OCI-LY7 (cell line): ENCODE data around the gene EHF. TPM values are rescaled to one million over a fixed set of nuclear protein-coding genes. Genes with fewer than 3 reads are reported as not detected.

Experiments
- BruUV-seq: library from RNA; stranded (reverse); fragments of 400-500 nt; replicated peaks from 2 replicates; lab custom pipeline; 2021; lab: Mats Ljungman, UMichigan
- CTCF ChIA-PET: fragments of 300-600 bp; sonication (Branson Sonifier 250); formaldehyde crosslinking; loops from one replicate; lab custom pipeline; 2022; ENCODE audit warnings: antibody characterized with exemption; ENCODE audit not compliant: unreplicated experiment; lab: Charles Lee
- POLR2A ChIA-PET: fragments of 300-600 bp; sonication (Branson Sonifier 250); formaldehyde crosslinking; loops from one replicate; lab custom pipeline; 2022; ENCODE audit warnings: antibody characterized with exemption; lab: Charles Lee
- DNase-seq: peaks from one replicate; pipeline ENCODE4 v3.0.0-alpha.2; 2015; ENCODE audit warnings: low spot score
- H2AFZ ChIP-seq: fragments of 200-600 bp; sonication (generic), shearing (Covaris generic); 2 replicates; pipeline ENCODE4 v1.6.1; 2014; ENCODE audit warnings: mild to moderate bottlenecking, antibody characterized with exemption, low read length, moderate library complexity
- H3K27ac ChIP-seq: fragments of 200-600 bp; sonication (generic); 2 replicates; pipeline ENCODE4 v1.5.1; 2014; ENCODE audit warnings: mixed run types, low read depth, mild to moderate bottlenecking, moderate library complexity, low read length, inconsistent platforms; ENCODE audit not compliant: poor library complexity, severe bottlenecking
- H3K36me3 ChIP-seq: fragments of 200-600 bp; sonication (generic); 2 replicates; pipeline ENCODE4 v1.6.1; 2014; ENCODE audit warnings: mild to moderate bottlenecking, antibody characterized with exemption, low read length, moderate library complexity, mixed read lengths; ENCODE audit not compliant: insufficient read depth
- H3K4me1 ChIP-seq: fragments of 200-600 bp; sonication (generic); 2 replicates; pipeline ENCODE4 v1.5.1; 2014; ENCODE audit warnings: mild to moderate bottlenecking, low read length; ENCODE audit not compliant: insufficient read depth, poor library complexity, severe bottlenecking
- H3K4me2 ChIP-seq: fragments of 200-600 bp; sonication (generic); 2 replicates; pipeline ENCODE4 v1.6.1; 2014; ENCODE audit warnings: mild to moderate bottlenecking, low read length
- H3K4me3 ChIP-seq: fragments of 200-600 bp; sonication (generic); 2 replicates; pipeline ENCODE4 v1.5.1; 2014; ENCODE audit warnings: mild to moderate bottlenecking, low read depth, low read length; ENCODE audit not compliant: poor library complexity, severe bottlenecking
- H3K79me2 ChIP-seq: fragments of 200-600 bp; sonication (generic); 2 replicates; pipeline ENCODE4 v1.6.1; 2016; ENCODE audit warnings: low read depth, mild to moderate bottlenecking, low read length, moderate library complexity, mixed read lengths; ENCODE audit not compliant: insufficient read depth
- H3K9me2 ChIP-seq: fragments of 200-600 bp; sonication (generic); 2 replicates; pipeline ENCODE4 v1.6.1; 2016; ENCODE audit warnings: mild to moderate bottlenecking, low read length, mixed read lengths; ENCODE audit not compliant: insufficient read depth
- H3K9me3 ChIP-seq: fragments of 200-600 bp; sonication (generic); 2 replicates; pipeline ENCODE4 v1.6.1; 2014; ENCODE audit warnings: mild to moderate bottlenecking, mixed run types, low read length, mixed read lengths
- H4K20me1 ChIP-seq: fragments of 200-600 bp; sonication (generic); 2 replicates; pipeline ENCODE4 v1.6.1; 2014; ENCODE audit warnings: mild to moderate bottlenecking, antibody characterized with exemption, low read length, moderate library complexity, mixed read lengths; ENCODE audit not compliant: insufficient read depth
- CTCF ChIP-seq: fragments of 200-600 bp; sonication (generic); conservative IDR thresholded peaks from 2 replicates; pipeline ENCODE4 v1.5.1; 2014; ENCODE audit warnings: mild to moderate bottlenecking, antibody characterized with exemption, low read length, moderate library complexity, mixed read lengths
- EZH2phosphoT487 ChIP-seq: fragments of 200-600 bp; sonication (generic); IDR thresholded peaks from 2 replicates; pipeline ENCODE4 v1.6.1; 2018; ENCODE audit warnings: low read depth, borderline replicate concordance, mild to moderate bottlenecking, mixed run types, antibody characterized with exemption, low read length, moderate library complexity, mixed read lengths
- intact Hi-C: fragments of 100-400 bp; cut with micrococcal nuclease; formaldehyde crosslinking; loops from one replicate; pipeline ENCODE4 v1.10.0; 2022; ENCODE audit not compliant: unreplicated experiment
- total RNA-seq, 2 experiments: library from RNA; depleted of rRNA in 1 of 2; stranded (reverse); fragments of >200 nt in 1 of 2; shearing (Covaris generic) in 1 of 2; gene quantifications; 2 replicates each; pipeline ENCODE4 v1.2.3, GENCODE V29; 2014 to 2022

EHF gene
- total RNA-seq, 2 experiments from 2014 or later: not detected

DNA sequence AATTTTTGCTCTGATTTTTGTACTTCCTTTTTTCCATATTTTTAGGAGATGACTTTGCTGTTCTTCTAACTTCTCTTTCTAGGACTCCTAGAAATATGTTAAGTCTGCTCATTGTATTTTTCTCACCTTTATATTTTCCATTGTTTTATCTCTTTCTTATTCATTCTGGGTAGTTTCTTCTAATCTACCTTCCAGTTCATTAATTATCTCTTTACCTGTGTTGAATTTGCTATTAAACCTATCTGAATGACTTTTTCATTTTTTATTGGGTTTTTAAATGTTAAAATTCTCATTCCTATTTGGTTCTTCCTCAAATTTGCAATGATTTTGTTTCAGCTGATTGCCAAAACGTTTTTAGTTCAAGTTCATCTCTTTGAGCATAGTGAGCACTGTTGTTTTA lies 27.8 kb upstream of the EHF start:
- no peaks in the 10 kb centered on the region for H3K9me2 ChIP-seq
- no peaks in the 10 kb centered on the region for H3K36me3 ChIP-seq
- CTCF ChIA-PET: no interaction called here
- H3K4me2 ChIP-seq: no peak overlapping the region
- BruUV-seq: no TSS peak
- TF ChIP-seq EZH2phosphoT487 (no peak), CTCF (no peak)
- no peaks in the 10 kb centered on the region for H4K20me1 ChIP-seq
- H2AFZ ChIP-seq: no peak overlapping the region
- H3K79me2 ChIP-seq: no peaks in the 10 kb centered on the region
- DNase-seq: no peak
- no peak overlapping the region for H3K27ac ChIP-seq
- no peaks in the 10 kb centered on the region for H3K9me3 ChIP-seq
- POLR2A ChIA-PET: no interaction called here
- no peak overlapping the region for H3K4me3 ChIP-seq
- H3K4me1 ChIP-seq: no peaks in the 10 kb centered on the region
- intact Hi-C loops: no loop called here

DNA sequence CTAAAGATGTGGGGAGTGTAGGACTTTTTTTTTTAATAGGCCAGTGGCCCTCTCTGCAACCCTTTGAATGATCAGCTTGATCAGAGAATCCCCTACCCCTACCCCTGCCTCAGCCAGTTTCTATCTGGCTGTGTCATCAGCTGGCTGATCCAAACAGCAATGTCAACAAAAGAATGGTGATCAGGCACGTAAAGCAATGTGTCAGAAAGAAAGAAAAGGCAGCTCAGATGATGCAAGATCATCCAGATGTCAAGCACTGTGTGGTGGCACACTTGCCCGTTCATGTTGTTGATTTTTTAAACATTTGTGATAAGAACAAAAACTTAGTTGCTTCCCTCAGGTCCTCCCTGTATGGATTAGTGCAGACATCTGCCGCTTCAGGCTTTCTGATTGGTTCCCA lies 26.3 kb upstream of the EHF start:
- TF ChIP-seq EZH2phosphoT487 (no peak), CTCF (no peak)
- Histone ChIP-seq H3K4me2 (no peak overlapping the region), H3K4me3 (no peak overlapping the region), H3K79me2 (no peaks in the 10 kb centered on the region), H2AFZ (no peak overlapping the region), H4K20me1 (no peaks in the 10 kb centered on the region), H3K9me2 (no peaks in the 10 kb centered on the region), H3K36me3 (no peaks in the 10 kb centered on the region), H3K4me1 (no peaks in the 10 kb centered on the region), H3K27ac (no peak overlapping the region), H3K9me3 (no peaks in the 10 kb centered on the region)
- ChIA-PET CTCF (no interaction called here), POLR2A (interaction anchor here (1.4 kb wide), 1 partner anchor 12 kb away, joined by 3 read pairs; no protein-coding TSS in a partner anchor)
- no TSS peak for BruUV-seq
- intact Hi-C loops: no loop called here
- DNase-seq: no peak

DNA sequence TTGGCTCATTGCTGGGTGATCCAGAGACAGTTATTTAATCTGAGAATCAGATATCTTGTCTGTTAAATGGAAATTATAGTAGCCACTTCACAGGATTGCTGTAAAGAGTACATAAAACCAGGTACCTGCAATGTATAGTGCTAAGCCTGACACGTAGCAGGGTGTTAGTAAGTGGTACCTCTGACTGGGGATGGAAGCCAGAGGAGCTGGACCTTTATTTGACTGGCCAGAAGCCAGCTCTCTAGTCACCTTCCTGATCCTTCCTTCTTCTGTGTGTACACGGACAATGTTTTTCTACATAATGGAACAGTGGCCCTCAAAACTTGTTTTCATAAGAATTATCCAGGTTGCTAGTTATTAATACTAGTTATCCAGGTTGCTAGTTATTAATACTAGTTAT lies 25.5 kb upstream of the EHF start:
- no peaks in the 10 kb centered on the region for H3K79me2 ChIP-seq
- no peak for DNase-seq
- no peaks in the 10 kb centered on the region for H4K20me1 ChIP-seq
- TF ChIP-seq CTCF: no peak
- no peak for TF ChIP-seq EZH2phosphoT487
- no peaks in the 10 kb centered on the region for H3K9me2 ChIP-seq
- H3K4me2 ChIP-seq: no peak overlapping the region
- BruUV-seq: no TSS peak
- no peaks in the 10 kb centered on the region for H3K4me1 ChIP-seq
- no peaks in the 10 kb centered on the region for H3K36me3 ChIP-seq
- intact Hi-C loops: no loop called here
- no peak overlapping the region for H3K4me3 ChIP-seq
- no peaks in the 10 kb centered on the region for H3K9me3 ChIP-seq
- H2AFZ ChIP-seq: no peak overlapping the region
- ChIA-PET POLR2A (interaction anchor here (1.4 kb wide), 1 partner anchor 11 kb away, joined by 3 read pairs; no protein-coding TSS in a partner anchor), CTCF (no interaction called here)
- no peak overlapping the region for H3K27ac ChIP-seq
